ENCODE measurements around the gene FRAS1.

FRAS1 gene

GRCh38 chr4:78509043-78509442, 451.9 kb downstream of the FRAS1 start:
- TF ChIP-seq CTCF (conservative IDR thresholded peaks at IDR 0.05; ENCODE audit: low read depth, low read length) = no peak
- no peak overlapping the region for H3K4me3 ChIP-seq (ENCODE audit: low read length)
- no peak for DNase-seq (ENCODE audit: low read depth)

GRCh38 chr4:78510108-78510507, 453.0 kb downstream of the FRAS1 start:
- no peak for DNase-seq (ENCODE audit: low read depth)
- no peak overlapping the region for H3K4me3 ChIP-seq (ENCODE audit: low read length)
- TF ChIP-seq CTCF (conservative IDR thresholded peaks at IDR 0.05; ENCODE audit: low read depth, low read length) = no peak

- H3K4me3 ChIP-seq (ENCODE audit: low read length) = no peak overlapping the region
- TF ChIP-seq CTCF (conservative IDR thresholded peaks at IDR 0.05; ENCODE audit: low read depth, low read length) = no peak
- DNase-seq (ENCODE audit: low read depth) = no peak
These were observed 453.6 kb downstream of the FRAS1 start for GRCh38 chr4:78510681-78511080.

GRCh38 chr4:78512357-78512920, 455.3 kb downstream of the FRAS1 start:
- DNase-seq (ENCODE audit: low read depth) = no peak
- TF ChIP-seq CTCF (conservative IDR thresholded peaks at IDR 0.05; ENCODE audit: low read depth, low read length) = no peak
- H3K4me3 ChIP-seq (ENCODE audit: low read length) = no peak overlapping the region

GRCh38 chr4:78513411-78513975, 456.4 kb downstream of the FRAS1 start:
- no peak for DNase-seq (ENCODE audit: low read depth)
- no peak for TF ChIP-seq CTCF (conservative IDR thresholded peaks at IDR 0.05; ENCODE audit: low read depth, low read length)
- H3K4me3 ChIP-seq (ENCODE audit: low read length) = no peak overlapping the region

- TF ChIP-seq CTCF (conservative IDR thresholded peaks at IDR 0.05; ENCODE audit: low read depth, low read length) = peak; percentile 69
These were observed 460.0 kb downstream of the FRAS1 start for GRCh38 chr4:78517050-78517652.

GRCh38 chr4:78518561-78518960, 461.4 kb downstream of the FRAS1 start:
- no peak for TF ChIP-seq CTCF (conservative IDR thresholded peaks at IDR 0.05; ENCODE audit: low read depth, low read length)
- H3K4me3 ChIP-seq (ENCODE audit: low read length) = no peak overlapping the region
- no peak for DNase-seq (ENCODE audit: low read depth)

More at GRCh38 chr4:78517050-78517652, 460.0 kb downstream of the FRAS1 start:
- H3K4me3 ChIP-seq (ENCODE audit: low read length) = no peak overlapping the region
- DNase-seq (ENCODE audit: low read depth) = peak; percentile 16
